Glutamatergic neuron (in vitro differentiated cells): Measurements from ENCODE around the gene ZIC5. TPM values are rescaled to one million over a fixed set of nuclear protein-coding genes. Genes with fewer than 3 reads are reported as not detected.

Source experiments
- DNase-seq: peaks from one replicate; pipeline ENCODE4 v3.0.0; 2022
- H3K27ac Mint-ChIP-seq: one replicate; pipeline ENCODE4 v1.8.0; 2020; ENCODE audit warnings: mild to moderate bottlenecking, mixed read lengths, inconsistent platforms; ENCODE audit not compliant: unreplicated experiment
- H3K27me3 Mint-ChIP-seq: one replicate; pipeline ENCODE4 v1.8.0; 2020; ENCODE audit warnings: mild to moderate bottlenecking, moderate library complexity, mixed read lengths, inconsistent platforms; ENCODE audit not compliant: unreplicated experiment
- H3K36me3 Mint-ChIP-seq: one replicate; pipeline ENCODE4 v1.8.0; 2020; ENCODE audit warnings: mild to moderate bottlenecking, mixed read lengths, inconsistent platforms; ENCODE audit not compliant: unreplicated experiment
- H3K4me1 Mint-ChIP-seq: one replicate; pipeline ENCODE4 v1.8.0; 2020; ENCODE audit warnings: mild to moderate bottlenecking, low read depth, mixed read lengths, inconsistent platforms; ENCODE audit not compliant: unreplicated experiment
- H3K4me3 Mint-ChIP-seq: one replicate; pipeline ENCODE4 v1.8.0; 2020; ENCODE audit warnings: mild to moderate bottlenecking, mixed read lengths, inconsistent platforms; ENCODE audit not compliant: unreplicated experiment
- H3K9me3 Mint-ChIP-seq: one replicate; pipeline ENCODE4 v1.8.0; 2020; ENCODE audit warnings: mild to moderate bottlenecking, moderate library complexity, mixed read lengths, inconsistent platforms; ENCODE audit not compliant: unreplicated experiment
- CTCF ChIP-seq: fragments of 200-600 bp; sonication (generic); IDR thresholded peaks from one replicate; pipeline ENCODE4 v1.5.0; 2021; ENCODE audit not compliant: partially characterized antibody, unreplicated experiment
- total RNA-seq: library from RNA; stranded (reverse); fragmentation: NEBNext Ultra II Directional; extraction: Animal tissue kit (Norgen Biotek cat#: 25700); gene quantifications from one replicate; pipeline ENCODE4 v1.2.1, GENCODE V29; 2021; ENCODE audit not compliant: unreplicated experiment

Gene ZIC5
- total RNA-seq, 1 donor from 2014 or later, result 0.47 TPM

GRCh38 chr13:99993660-99994637 lies 22.4 kb upstream of the ZIC5 start:
- H3K27me3 Mint-ChIP-seq, result peaks cover 41% of the 10 kb centered on the region
- no peak for TF ChIP-seq CTCF
- H3K4me1 Mint-ChIP-seq, result peaks cover 17% of the 10 kb centered on the region
- DNase-seq, result no peak
- no peaks in the 10 kb centered on the region for H3K36me3 Mint-ChIP-seq
- H3K4me3 Mint-ChIP-seq, result no peak overlapping the region
- peaks cover 18% of the 10 kb centered on the region for H3K9me3 Mint-ChIP-seq
- no peak overlapping the region for H3K27ac Mint-ChIP-seq

DNA sequence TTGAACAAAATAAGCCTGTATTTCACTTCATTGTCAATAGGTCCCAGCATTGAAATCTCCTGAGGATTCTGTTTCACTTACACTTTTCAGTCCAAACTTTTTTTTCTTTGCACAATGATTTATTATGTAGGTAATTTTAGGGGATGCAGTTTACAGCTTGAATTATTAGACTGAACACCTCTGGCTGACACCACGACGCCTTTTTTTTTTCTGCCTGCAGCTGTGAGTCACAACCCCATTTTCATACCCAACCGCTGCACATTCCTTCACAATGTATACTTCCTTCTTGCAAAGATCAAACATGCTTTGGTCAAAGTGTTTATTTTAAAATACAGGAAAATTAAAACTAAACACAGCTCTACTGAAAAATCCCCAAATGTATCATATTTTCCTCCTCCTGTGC lies 21.4 kb upstream of the ZIC5 start:
- H3K4me3 Mint-ChIP-seq, result no peak overlapping the region
- peaks cover 18% of the 10 kb centered on the region for H3K9me3 Mint-ChIP-seq
- TF ChIP-seq CTCF, result no peak
- no peaks in the 10 kb centered on the region for H3K36me3 Mint-ChIP-seq
- DNase-seq, result no peak
- H3K27ac Mint-ChIP-seq, result no peak overlapping the region
- peaks cover 47% of the 10 kb centered on the region for H3K27me3 Mint-ChIP-seq
- H3K4me1 Mint-ChIP-seq, result peaks cover 17% of the 10 kb centered on the region

DNA sequence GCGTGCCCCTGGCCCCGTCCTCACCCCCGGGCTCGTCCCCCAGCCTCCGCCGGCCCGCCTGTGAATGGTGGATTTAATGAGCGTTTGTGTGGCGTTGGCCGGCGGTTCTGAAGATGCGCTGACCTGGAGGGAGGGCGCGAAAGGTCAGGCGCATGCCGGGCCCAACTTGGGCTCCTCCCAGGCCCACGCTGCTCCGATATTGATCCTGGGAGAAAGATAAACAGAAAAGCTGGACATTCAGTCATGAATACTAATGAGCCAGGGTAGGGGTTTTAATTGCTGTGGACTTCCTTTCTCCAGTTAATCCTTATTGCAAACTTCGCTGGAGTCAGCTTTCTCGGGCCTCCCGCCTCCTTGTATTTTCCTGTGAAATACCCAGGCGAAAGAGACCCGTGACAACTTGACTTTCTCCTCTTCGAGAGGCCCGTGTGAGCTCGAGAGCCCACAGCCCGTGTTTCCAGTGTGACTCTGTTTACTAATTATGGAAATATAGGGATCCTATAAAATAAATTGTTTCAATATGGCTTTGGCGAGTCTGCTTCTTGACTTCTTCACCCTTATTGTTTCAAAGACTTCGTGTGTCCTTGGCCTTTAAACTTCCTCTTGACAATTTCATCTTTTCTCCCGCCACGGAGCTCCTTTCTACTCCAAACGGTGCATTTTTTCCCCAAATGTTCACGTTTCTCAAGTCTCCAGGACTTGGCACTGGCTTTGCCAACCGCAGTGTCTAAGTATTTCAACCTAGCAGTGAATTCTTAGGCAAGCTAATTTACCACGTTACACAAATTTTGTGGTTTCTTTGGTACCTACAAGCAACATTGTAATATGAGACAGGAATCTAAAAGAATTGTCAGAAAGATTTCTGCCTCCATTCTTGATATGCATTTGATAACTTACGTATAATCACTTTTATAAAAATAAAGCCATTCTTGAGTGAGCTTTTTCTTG lies 20.5 kb upstream of the ZIC5 start:
- peaks cover 17% of the 10 kb centered on the region for H3K4me1 Mint-ChIP-seq

DNA sequence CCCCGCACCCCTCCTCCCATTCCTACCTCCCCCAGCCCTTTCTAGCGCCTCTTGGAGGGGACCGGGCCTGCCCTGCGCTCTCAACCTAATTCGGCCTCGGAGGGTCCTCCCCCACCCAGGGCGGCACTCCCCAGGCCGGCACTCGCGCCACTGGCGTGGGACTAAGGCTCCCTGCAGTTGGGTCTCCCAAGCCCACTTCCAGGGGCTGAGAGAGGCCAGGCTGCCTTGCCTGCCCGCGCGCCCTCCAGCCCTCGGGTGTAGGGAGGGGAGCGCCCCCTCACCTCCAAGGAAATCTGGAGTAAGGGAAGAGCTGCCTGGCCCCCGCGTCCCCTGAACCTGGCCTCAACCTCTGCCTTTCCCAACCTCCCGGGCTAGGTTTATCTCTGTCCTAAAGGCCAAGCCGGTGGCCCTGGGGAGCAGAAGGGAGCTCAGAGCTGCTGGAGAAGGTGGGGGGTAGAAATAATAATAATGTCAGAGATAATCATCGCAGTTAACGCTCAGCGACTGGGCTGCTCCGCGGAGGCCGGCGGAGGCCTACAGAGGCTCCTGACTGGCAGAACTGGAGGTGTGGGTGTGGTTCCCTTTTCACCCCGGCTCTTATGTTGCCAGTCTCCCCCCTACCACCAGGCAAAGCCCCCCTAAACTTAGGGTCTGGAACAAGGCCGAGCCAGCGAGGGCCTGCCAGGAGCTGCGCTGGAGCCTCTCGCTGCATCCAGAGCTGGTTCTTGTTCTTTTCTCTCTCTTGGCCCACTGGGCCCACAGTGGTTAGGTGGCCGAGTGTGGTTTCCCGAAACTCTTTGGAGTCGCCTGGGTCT lies 19.7 kb upstream of the ZIC5 start:
- no peak overlapping the region for H3K27ac Mint-ChIP-seq
- peak; percentile 19 for DNase-seq
- peaks cover 52% of the 10 kb centered on the region for H3K27me3 Mint-ChIP-seq
- no peaks in the 10 kb centered on the region for H3K36me3 Mint-ChIP-seq
- peaks cover 15% of the 10 kb centered on the region for H3K9me3 Mint-ChIP-seq
- TF ChIP-seq CTCF, result no peak
- H3K4me3 Mint-ChIP-seq, result peak overlapping the region; percentile 11
- H3K4me1 Mint-ChIP-seq, result peaks cover 11% of the 10 kb centered on the region

More for the DNA sequence above, 20.5 kb upstream of the ZIC5 start:
- Mint-ChIP-seq H3K27me3 (peaks cover 54% of the 10 kb centered on the region), H3K36me3 (no peaks in the 10 kb centered on the region), H3K9me3 (peaks cover 18% of the 10 kb centered on the region), H3K4me3 (peak overlapping the region; percentile 38), H3K27ac (no peak overlapping the region)
- peak; percentile 35 for DNase-seq
- no peak for TF ChIP-seq CTCF
